Measurements from ENCODE around the gene TMEM270.

- TF ChIP-seq EZH2 (IDR thresholded peaks at IDR 0.05) = no peak
- no peak for TF ChIP-seq EZH2phosphoT487 (IDR thresholded peaks at IDR 0.05)
Observed at GRCh38 chr7:73901823-73902597, 41.1 kb downstream of the TMEM270 start.

Data from neural progenitor cell (in vitro differentiated cells).